Fibroblast of lung (primary cell): ENCODE measurements around the gene STAM2. TPM values are rescaled to one million over a fixed set of nuclear protein-coding genes. Genes with fewer than 3 reads are reported as not detected.
"Not testable (repeated sequence)": the region's sequence is repeated elsewhere in the genome, so short reads cannot be mapped to it uniquely, and the experiment has no call there.

Experiments used
- DNase-seq, 2 donors: peaks; one replicate each; pipeline versions ENCODE4 v3.0.0 to v3.0.0-alpha.2; 2010; ENCODE audit warnings: low read depth in 2 of 2
- H2AFZ ChIP-seq: 2 replicates; pipeline ENCODE4 v1.5.1; 2012; ENCODE audit warnings: low read length, control low read depth, inconsistent platforms
- H3K27ac ChIP-seq: 2 replicates; pipeline ENCODE4 v1.5.1; 2011; ENCODE audit warnings: low read length, control low read depth; ENCODE audit not compliant: insufficient read depth
- H3K27me3 ChIP-seq: 2 replicates; pipeline ENCODE4 v1.5.1; 2011; ENCODE audit warnings: mild to moderate bottlenecking, low read length; ENCODE audit not compliant: control insufficient read depth, insufficient read depth
- H3K36me3 ChIP-seq: 2 replicates; pipeline ENCODE4 v1.5.1; 2011; ENCODE audit warnings: low read length; ENCODE audit not compliant: control insufficient read depth, insufficient read depth
- H3K4me1 ChIP-seq: 2 replicates; pipeline ENCODE4 v1.5.1; 2011; ENCODE audit warnings: low read length; ENCODE audit not compliant: control insufficient read depth, insufficient read depth; ENCODE audit errors: extremely low read depth
- H3K4me2 ChIP-seq: 2 replicates; pipeline ENCODE4 v1.5.1; 2011; ENCODE audit warnings: low read length, control low read depth; ENCODE audit not compliant: insufficient read depth; ENCODE audit errors: extremely low read depth
- H3K4me3 ChIP-seq, 4 experiments: fragments of 200-600 bp in 1 of 4; sonication (generic) in 1 of 4; replicated peaks in 1 of 4; 2 replicates each; pipeline ENCODE4 v1.5.1; 2011 to 2016; ENCODE audit warnings: low read length in 4 of 4, low read depth in 3 of 4, mild to moderate bottlenecking in 3 of 4, control low read depth in 2 of 4, inconsistent platforms in 1 of 4, mixed read lengths in 1 of 4; ENCODE audit not compliant: insufficient read depth in 1 of 4; ENCODE audit errors: control extremely low read depth in 1 of 4
- H3K79me2 ChIP-seq: 2 replicates; pipeline ENCODE4 v1.5.1; 2012; ENCODE audit warnings: mild to moderate bottlenecking, low read length, inconsistent platforms; ENCODE audit not compliant: control insufficient read depth, insufficient read depth
- H3K9ac ChIP-seq: 2 replicates; pipeline ENCODE4 v1.5.1; 2011; ENCODE audit warnings: mild to moderate bottlenecking, low read length, control low read depth; ENCODE audit not compliant: insufficient read depth
- H3K9me3 ChIP-seq: 2 replicates; pipeline ENCODE4 v1.5.1; 2012; ENCODE audit warnings: low read depth, low read length; ENCODE audit not compliant: control insufficient read depth, insufficient read depth
- H4K20me1 ChIP-seq: 2 replicates; pipeline ENCODE4 v1.5.1; 2011; ENCODE audit warnings: low read length; ENCODE audit not compliant: control insufficient read depth, insufficient read depth; ENCODE audit errors: extremely low read depth
- EZH2 ChIP-seq: IDR thresholded peaks from 2 replicates; pipeline ENCODE4 v1.5.1; 2012; ENCODE audit warnings: low read length, control low read depth, mild to moderate bottlenecking; ENCODE audit errors: missing control alignments
- polyA plus RNA-seq, 2 donors: library from polyadenylated mRNA; depleted of rRNA in 1 of 2; stranded (reverse) in 1 of 2; unstranded in 1 of 2; fragments of >200 nt; gene quantifications; 2 replicates each; pipeline ENCODE4 v1.2.1, GENCODE V29; 2011 to 2012; ENCODE audit warnings: missing spikeins in 1 of 2
- total RNA-seq: library from RNA; depleted of rRNA; stranded (reverse); fragments of >200 nt; gene quantifications from 2 replicates; pipeline ENCODE4 v1.2.1, GENCODE V29; 2014
- TF ChIP-seq, protein P1 (sequence below), 2 donors: IDR thresholded peaks in 1 of 2; conservative IDR thresholded peaks in 1 of 2; 1 replicate in 1 of 2; 2 replicates in 1 of 2; pipeline ENCODE4 v1.5.1; 2011 to 2012; ENCODE audit warnings: low read length in 2 of 2, control low read depth in 1 of 2, inconsistent platforms in 1 of 2, low read depth in 1 of 2, mild to moderate bottlenecking in 1 of 2

Gene STAM2
- total and polyA plus RNA-seq, 2 donors (not counting 1 experiment from before 2014, with no cell fraction given), result 43.3 to 44.2 TPM

- H2AFZ ChIP-seq, result no peak overlapping the region
- H3K79me2 ChIP-seq, result no peaks in the 10 kb centered on the region
These were observed 8.0 kb upstream of the STAM2 start for GRCh38 chr2:152183401-152184073.

DNA sequence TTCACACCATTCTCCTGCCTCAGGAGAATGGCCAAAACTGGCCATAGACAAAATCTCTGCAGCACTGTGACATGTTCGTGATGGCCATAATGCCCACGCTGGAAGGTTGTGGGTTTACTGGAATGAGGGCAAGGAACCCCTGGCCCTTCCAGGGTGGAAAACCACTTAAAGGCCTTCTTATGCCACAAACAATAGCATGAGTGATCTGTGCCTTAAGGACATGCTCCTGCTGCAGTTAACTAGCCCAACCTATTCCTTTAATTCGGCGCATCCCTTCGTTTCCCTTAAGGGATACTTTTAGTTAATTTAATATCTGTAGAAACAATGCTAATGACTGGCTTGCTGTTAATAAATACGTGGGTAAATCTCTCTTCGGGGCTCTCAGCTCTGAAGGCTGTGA, 2.1 kb upstream of the STAM2 start:
- H3K27ac ChIP-seq, H4K20me1 ChIP-seq, H3K4me1 ChIP-seq, DNase-seq, H3K4me3 ChIP-seq, H2AFZ ChIP-seq, H3K36me3 ChIP-seq, H3K9ac ChIP-seq, H3K27me3 ChIP-seq, H3K9me3 ChIP-seq, H3K4me2 ChIP-seq: not testable (repeated sequence)
- peaks cover 24% of the 10 kb centered on the region for H3K79me2 ChIP-seq

More at GRCh38 chr2:152183401-152184073, 8.0 kb upstream of the STAM2 start:
- Histone ChIP-seq H3K27ac (no peak overlapping the region), H4K20me1 (no peaks in the 10 kb centered on the region), H3K9ac (no peak overlapping the region), H3K9me3 (no peaks in the 10 kb centered on the region), H3K4me2 (no peak overlapping the region), H3K27me3 (peaks cover 2% of the 10 kb centered on the region), H3K4me3 (no peak overlapping the region), H3K36me3 (no peaks in the 10 kb centered on the region), H3K4me1 (no peaks in the 10 kb centered on the region)
- TF ChIP-seq, protein P1, sequence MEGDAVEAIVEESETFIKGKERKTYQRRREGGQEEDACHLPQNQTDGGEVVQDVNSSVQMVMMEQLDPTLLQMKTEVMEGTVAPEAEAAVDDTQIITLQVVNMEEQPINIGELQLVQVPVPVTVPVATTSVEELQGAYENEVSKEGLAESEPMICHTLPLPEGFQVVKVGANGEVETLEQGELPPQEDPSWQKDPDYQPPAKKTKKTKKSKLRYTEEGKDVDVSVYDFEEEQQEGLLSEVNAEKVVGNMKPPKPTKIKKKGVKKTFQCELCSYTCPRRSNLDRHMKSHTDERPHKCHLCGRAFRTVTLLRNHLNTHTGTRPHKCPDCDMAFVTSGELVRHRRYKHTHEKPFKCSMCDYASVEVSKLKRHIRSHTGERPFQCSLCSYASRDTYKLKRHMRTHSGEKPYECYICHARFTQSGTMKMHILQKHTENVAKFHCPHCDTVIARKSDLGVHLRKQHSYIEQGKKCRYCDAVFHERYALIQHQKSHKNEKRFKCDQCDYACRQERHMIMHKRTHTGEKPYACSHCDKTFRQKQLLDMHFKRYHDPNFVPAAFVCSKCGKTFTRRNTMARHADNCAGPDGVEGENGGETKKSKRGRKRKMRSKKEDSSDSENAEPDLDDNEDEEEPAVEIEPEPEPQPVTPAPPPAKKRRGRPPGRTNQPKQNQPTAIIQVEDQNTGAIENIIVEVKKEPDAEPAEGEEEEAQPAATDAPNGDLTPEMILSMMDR (conservative IDR thresholded peaks at IDR 0.05 in 1 of 2, IDR thresholded peaks at IDR 0.05 in 1 of 2; ENCODE audit: low read depth in 1 of 2, low read length in 2 of 2), result no peak
- no peak for TF ChIP-seq EZH2
- DNase-seq, result no peak

DNA sequence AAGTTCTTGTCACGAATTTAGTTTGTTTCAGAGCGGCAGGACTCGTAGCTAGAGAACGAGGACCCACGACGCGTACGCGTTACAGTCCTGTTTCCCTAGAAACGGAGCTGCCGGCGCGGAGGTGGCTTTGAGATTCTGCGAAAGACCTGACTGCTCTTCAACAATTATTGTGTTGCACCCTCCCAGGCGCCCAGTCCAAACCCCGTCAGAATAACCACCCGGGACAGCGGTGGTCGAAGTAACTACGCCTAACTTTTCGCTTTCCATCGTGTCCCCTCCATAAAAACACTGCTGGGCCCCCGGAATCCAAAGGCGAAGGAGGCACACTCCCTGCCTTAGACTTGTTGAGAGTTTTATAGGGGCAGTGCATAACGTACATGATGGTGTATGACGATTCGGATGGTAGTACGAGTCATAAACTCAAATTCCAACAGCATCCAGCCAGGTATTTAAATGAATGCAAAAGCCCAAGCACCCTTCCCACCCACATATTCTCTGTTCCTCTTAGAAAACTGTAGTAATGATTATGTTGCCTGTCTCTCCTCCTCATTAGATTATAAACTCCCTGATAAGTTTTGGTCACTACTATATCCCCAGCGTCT, 651 bp upstream of the STAM2 start:
- peaks cover 31% of the 10 kb centered on the region for H3K79me2 ChIP-seq
- H3K4me3 ChIP-seq, result peak overlapping the region; percentile 65 to 97 (median 70)
- no peak for TF ChIP-seq EZH2
- TF ChIP-seq, protein P1 (conservative IDR thresholded peaks at IDR 0.05 in 1 of 2, IDR thresholded peaks at IDR 0.05 in 1 of 2; ENCODE audit: low read depth in 1 of 2, low read length in 2 of 2), result no peak
- H3K4me2 ChIP-seq, result peak overlapping the region; percentile 95
- peak overlapping the region; percentile 91 for H3K27ac ChIP-seq
- H4K20me1 ChIP-seq, result no peaks in the 10 kb centered on the region
- no peaks in the 10 kb centered on the region for H3K27me3 ChIP-seq
- H3K9me3 ChIP-seq, result no peaks in the 10 kb centered on the region
- DNase-seq, result peak in 1 of 2 donors; percentile 55
- H3K4me1 ChIP-seq, result no peaks in the 10 kb centered on the region
- no peaks in the 10 kb centered on the region for H3K36me3 ChIP-seq
- H3K9ac ChIP-seq, result peak overlapping the region; percentile 96
- H2AFZ ChIP-seq, result peak overlapping the region; percentile 96
